A673 (cell line): Measurements from ENCODE around the gene LYPD4.

Experiments
- EZH2 ChIP-seq: fragments of 200-600 bp; sonication (generic); IDR thresholded peaks from 2 replicates; pipeline ENCODE4 v1.6.1; 2017; ENCODE audit warnings: borderline replicate concordance, low read depth, mild to moderate bottlenecking, mixed read lengths, antibody characterized with exemption, low read length; ENCODE audit not compliant: poor library complexity, severe bottlenecking
- TF ChIP-seq, protein P1 (sequence below): fragments of 300-800, 200-600 bp; sonication (generic); conservative IDR thresholded peaks from 2 replicates; pipeline ENCODE4 v1.5.1; 2017; ENCODE audit warnings: low read depth, mild to moderate bottlenecking, antibody characterized with exemption, low read length, moderate library complexity, mixed read lengths

DNA sequence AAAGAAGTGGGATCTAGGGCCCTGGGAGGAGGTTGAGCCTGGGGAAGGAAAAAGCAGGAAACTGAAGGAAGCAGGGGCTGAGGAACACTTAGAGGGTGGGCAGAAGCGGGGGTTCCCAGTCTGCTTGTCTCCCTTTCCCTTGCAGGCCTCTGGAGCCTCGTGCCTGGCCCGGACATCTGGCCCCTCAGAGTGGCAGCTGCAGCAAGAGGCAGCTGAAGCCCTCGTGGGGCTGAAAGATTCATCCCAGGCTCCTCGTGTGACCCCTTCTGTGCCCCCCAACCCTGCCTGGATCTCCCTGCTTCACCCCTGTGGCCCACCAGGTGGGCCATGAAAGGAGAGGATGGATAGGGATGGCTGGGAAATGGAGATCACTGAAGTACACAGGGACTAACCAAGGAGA lies 5.9 kb upstream of the LYPD4 start:
- TF ChIP-seq, protein P1, sequence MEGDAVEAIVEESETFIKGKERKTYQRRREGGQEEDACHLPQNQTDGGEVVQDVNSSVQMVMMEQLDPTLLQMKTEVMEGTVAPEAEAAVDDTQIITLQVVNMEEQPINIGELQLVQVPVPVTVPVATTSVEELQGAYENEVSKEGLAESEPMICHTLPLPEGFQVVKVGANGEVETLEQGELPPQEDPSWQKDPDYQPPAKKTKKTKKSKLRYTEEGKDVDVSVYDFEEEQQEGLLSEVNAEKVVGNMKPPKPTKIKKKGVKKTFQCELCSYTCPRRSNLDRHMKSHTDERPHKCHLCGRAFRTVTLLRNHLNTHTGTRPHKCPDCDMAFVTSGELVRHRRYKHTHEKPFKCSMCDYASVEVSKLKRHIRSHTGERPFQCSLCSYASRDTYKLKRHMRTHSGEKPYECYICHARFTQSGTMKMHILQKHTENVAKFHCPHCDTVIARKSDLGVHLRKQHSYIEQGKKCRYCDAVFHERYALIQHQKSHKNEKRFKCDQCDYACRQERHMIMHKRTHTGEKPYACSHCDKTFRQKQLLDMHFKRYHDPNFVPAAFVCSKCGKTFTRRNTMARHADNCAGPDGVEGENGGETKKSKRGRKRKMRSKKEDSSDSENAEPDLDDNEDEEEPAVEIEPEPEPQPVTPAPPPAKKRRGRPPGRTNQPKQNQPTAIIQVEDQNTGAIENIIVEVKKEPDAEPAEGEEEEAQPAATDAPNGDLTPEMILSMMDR: no peak
- TF ChIP-seq EZH2: no peak
